HG02970 (cell line): ENCODE data around the gene SLC1A5.
"Not testable (repeated sequence)": the region's sequence is repeated elsewhere in the genome, so short reads cannot be mapped to it uniquely, and the experiment has no call there.

Experiments used
- ATAC-seq: cut with Tn5 transposase; IDR thresholded peaks from one replicate; pipeline ENCODE4 v1.9.1; 2021; ENCODE audit warnings: mild to moderate bottlenecking, moderate library complexity, moderate number of reproducible peaks; ENCODE audit not compliant: unreplicated experiment, low FRiP score

Gene SLC1A5

DNA sequence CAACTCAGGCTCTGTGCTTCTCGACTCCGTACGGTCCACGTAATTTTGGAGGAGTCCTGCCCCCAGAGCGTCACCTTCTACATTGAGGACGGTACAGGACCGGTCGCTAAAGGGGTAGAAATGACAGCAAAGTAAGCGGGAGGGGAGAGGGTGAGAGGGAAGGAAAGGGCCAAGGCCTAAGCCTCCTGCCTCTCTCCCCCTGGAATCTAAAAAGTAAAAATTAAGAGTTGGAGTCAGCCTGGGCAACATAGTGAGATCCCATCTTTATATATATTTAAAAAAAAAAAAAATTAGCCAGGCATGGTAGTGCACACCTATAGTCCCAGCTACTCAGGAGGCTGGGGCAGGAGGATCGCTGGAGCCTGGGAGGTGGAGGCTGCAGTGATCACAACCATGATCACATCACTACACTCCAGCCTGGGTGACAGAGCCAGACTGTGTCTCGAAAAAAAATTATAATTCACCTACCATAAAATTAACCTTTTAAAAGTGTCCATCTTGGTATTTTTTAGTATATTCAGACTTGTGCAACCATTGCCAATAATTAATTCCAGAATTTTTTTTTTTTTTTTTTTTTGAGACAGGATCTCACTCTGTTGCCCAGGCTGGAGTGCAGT, 12.6 kb downstream of the SLC1A5 start:
- no peak for ATAC-seq

DNA sequence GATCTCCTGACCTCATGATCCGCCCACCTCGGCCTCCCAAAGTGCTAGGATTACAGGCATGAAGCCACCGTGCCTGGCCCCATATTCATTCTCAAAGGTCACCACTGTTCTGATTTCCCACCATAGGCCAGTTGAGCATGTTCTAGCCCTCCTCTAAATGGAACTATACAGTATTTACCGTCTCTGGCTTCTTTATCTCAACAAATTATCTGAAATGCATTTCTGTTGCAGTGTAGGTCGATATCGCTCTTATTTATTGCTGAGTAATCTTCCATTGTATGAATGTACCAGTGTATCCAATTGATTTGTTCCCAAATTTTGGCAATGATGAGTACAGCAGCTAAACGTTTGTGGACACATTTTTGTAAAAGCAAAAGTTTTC, 15.4 kb downstream of the SLC1A5 start:
- ATAC-seq, result no peak

DNA sequence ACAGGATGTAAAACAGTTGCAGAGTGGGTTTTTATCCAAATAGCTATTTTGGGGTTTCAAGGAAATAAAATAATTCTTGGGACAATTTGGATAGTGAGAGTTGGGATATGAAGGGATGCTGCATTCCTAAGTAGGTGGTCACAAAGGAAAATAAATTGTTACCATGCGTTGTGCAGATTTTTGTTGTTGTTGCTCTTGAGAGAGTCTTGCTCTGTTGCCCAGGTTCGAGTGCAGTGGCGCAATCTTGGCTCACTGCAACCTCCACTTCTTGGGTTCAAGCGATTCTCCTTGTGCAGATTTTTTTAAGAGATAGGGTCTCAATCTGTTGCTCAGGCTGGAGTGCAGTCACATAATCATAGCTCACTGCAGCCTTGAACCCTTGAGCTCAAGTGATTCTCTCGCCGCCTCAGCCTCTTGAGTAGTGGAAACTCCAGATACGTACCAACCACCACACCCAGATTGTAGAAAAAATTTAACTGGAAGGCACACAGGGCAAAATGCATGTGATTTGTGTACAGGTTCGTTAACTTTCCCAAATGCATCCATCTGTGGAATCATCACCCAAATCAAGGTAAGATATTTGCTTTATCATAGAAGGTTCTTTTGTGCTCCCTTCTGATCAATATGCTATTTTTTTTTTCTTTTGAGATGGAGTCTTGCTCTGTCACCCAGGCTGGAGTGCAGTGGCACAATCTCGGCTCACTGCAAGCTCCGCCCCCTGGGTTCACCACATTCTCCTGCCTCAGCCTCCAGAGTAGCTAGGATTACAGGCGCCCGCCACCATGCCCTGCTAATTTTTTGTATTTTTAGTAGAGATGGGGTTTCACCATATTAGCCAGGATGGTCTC, 16.0 kb downstream of the SLC1A5 start:
- no peak for ATAC-seq

GRCh38 chr19:46768746-46769145, 19.6 kb downstream of the SLC1A5 start:
- ATAC-seq, result not testable (repeated sequence)

GRCh38 chr19:46766569-46767317, 21.7 kb downstream of the SLC1A5 start:
- ATAC-seq, result no peak

DNA sequence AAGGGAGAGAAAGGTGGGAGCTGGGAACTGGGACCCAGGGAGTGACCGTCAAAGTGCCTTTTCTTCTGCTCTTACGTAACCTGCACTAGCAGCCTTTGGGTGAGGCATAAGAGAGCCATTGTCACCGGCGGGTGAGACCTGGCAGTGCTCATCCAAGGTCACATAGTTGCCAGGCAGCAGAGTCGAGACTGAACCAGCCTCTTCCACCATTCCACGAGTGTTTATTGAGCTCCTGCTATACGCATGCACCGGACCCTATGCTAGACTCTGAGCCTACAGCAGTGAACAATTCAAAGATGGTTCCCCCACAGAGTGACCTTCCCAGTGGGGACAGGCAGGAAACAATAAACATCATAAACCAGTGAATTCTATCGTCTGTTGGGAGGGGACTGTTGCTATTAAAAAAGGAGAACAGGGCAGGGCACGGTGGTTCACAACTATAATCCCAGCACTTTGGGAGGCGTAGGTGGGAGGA, 23.5 kb downstream of the SLC1A5 start:
- ATAC-seq, result no peak

DNA sequence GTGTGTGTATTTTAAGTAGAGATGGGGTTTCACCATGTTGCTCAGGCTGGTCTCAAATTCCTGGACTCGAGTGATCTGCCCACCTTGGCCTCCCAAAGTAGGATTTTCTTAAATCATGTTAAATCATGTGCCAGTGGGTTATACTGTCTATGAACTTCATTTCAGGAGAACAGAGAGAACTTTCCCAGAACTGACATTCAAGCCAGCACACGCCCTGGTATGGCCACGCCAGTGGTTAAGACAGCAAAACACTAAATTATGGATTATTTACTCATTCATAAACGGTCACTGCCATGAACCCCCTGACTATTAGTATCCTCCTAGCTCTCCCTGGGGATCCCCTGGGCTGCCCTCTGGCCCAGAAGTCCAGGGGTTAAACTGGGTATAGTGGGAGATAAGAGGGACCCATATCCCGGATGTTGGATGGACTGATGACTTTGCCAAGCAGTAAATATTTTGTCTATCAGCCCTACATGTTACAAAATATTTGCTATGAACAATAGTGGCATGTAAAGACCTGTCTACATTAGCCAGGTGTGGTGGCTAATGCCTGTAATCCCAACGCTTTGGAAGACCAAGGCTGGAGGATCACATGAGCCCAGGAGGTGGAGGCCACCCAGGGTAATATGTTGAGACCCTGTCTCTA, 26.0 kb downstream of the SLC1A5 start:
- ATAC-seq, result no peak

GRCh38 chr19:46761418-46761831, 27.0 kb downstream of the SLC1A5 start:
- no peak for ATAC-seq

- ATAC-seq, result not testable (repeated sequence)
Observed at GRCh38 chr19:46760897-46761296, 27.5 kb downstream of the SLC1A5 start.

DNA sequence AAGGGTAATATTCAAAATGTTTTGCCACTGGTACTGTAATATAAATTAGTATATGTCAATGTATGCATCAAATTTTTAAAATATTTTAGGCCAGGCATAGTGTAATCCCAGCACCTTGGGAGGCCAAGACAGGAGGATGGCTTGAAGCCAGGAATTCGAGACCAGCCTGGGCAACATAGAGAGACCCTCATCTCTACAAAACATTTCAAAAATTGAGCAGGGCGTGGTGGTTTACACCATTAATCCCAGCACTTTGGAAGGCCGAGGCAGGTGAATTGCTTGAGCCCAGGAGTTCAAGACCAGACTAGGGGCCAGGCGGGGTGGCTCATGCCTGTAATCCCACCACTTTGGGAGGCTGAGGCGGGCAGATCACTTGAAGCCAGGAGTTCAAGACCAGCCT, 28.0 kb downstream of the SLC1A5 start:
- ATAC-seq, result no peak

- ATAC-seq, result no peak
Observed at GRCh38 chr19:46759817-46760333, 28.5 kb downstream of the SLC1A5 start.

DNA sequence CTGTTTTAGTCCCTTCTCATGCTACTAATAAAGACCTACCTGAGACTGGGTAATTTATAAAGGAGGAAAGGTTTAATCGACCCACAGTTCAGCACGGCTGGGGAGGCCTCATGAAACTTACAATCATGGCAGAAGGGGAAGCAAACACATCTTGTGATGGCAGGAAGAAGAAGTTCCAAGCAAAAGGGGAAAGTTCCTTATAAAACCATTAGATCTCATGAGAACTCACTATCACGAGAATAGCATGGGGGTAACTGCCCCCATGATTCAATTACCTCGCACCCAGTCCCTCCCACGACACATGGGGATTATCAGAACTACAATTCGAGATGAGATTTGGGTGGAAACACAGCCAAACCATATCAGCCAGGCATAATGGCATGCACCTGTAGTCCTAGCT, 29.2 kb downstream of the SLC1A5 start:
- ATAC-seq, result no peak

DNA sequence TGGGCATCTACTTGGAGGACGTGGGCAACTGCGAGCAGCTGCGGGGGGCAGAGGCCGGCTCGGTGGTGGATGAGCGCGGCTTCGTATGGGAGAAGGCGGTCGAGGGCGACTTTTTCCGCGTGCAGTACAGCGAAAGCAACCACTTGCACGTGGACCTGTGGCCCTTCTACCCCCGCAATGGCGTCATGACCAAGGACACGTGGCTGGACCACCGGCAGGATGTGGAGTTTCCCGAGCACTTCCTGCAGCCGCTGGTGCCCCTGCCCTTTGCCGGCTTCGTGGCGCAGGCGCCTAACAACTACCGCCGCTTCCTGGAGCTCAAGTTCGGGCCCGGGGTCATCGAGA, 31.9 kb downstream of the SLC1A5 start:
- no peak for ATAC-seq

DNA sequence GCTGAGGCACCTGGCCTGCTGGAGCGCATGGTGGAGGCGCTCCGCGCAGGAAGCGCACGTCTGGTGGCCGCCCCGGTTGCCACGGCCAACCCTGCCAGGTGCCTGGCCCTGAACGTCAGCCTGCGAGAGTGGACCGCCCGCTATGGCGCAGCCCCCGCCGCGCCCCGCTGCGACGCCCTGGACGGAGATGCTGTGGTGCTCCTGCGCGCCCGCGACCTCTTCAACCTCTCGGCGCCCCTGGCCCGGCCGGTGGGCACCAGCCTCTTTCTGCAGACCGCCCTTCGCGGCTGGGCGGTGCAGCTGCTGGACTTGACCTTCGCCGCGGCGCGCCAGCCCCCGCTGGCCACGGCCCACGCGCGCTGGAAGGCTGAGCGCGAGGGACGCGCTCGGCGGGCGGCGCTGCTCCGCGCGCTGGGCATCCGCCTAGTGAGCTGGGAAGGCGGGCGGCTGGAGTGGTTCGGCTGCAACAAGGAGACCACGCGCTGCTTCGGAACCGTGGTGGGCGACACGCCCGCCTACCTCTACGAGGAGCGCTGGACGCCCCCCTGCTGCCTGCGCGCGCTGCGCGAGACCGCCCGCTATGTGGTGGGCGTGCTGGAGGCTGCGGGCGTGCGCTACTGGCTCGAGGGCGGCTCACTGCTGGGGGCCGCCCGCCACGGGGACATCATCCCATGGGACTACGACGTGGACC, 32.4 kb downstream of the SLC1A5 start:
- no peak for ATAC-seq

- ATAC-seq, result no peak
Observed at GRCh38 chr19:46755077-46755852, 33.1 kb downstream of the SLC1A5 start.

DNA sequence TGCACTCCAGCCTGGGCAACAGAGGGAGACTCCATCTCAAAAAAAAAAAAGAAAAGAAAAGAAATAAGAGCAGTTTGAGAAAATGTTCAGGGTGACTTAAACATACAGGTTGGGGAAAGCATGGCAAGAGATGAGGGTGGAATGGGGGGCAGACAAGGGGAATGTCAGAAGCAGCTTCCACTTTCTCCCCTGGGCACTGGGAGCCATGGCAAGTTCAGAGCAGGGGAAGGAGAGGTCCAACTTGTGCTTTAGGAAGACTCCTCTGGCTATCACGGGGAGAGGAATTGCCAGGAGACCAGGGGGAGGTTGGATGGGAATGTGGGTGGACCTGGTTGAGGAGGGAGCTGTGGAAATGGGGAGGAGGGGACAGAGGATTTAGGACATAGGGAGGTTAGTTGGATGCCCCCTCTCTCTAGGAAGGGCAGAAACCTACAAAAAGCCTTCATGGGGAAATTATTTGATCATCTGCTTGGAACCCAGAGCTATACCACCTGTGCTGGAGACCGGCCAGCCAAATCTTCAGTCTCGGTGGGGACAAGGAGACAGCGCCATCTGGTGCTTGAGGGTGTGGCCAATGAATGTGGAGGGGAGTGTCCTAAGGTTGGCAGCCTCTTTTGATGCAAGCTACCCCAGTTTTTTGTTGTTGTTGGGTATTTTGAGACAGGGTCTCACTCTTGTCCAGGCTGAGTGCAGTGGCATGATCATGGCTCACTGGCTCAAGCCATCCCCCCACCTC, 34.8 kb downstream of the SLC1A5 start:
- no peak for ATAC-seq

DNA sequence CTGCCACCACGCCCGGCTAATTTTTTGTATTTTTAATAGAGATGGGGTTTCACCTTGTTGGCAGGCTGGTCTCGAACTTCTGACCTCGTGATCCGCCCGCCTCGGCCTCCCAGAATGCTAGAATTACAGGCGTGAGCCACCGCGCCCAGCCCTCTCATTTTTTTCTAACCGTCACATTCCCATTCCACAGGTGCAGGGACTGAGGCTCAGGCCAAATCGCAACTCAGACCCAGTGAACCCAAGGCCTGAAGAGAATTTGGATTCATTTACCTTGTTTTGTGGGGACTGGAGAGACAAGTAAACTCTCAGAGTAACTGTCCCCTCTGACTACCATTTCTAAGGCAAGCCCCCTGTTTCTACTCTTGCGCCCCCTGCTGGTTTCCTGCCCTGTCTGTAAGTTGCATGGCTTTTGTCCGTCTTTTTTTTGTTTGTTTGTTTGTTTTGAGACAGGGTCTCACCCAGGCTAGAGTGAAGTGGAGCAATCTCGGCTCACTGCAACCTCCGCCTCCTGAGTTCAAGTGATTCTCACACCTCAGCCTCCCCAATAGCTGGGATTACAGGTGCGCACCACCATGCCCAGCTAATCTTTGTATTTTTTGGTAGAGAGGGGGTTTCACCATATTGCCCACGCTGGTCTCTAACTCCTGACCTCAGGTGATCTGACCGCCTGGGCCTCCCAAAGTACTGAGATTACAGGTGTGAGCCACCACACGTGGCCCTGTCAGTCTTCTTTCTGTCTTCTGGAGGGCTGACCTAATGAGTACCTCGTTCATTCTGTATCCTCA, 39.9 kb downstream of the SLC1A5 start:
- ATAC-seq, result no peak
